LNCAP (cell line): ENCODE data around the gene LGR6.

ENCODE experiments used
- CTCF ChIP-seq: fragments of 450-650 bp; IDR thresholded peaks from 2 replicates; pipeline ENCODE4 v1.5.1; 2017; ENCODE audit warnings: mild to moderate bottlenecking

Gene LGR6

GRCh38 chr1:202351725-202352124, 158.1 kb downstream of the LGR6 start:
- no peak for TF ChIP-seq CTCF

GRCh38 chr1:202355944-202356553, 162.4 kb downstream of the LGR6 start:
- TF ChIP-seq CTCF: no peak

GRCh38 chr1:202357506-202357905, 163.9 kb downstream of the LGR6 start:
- no peak for TF ChIP-seq CTCF

GRCh38 chr1:202361224-202361623, 167.6 kb downstream of the LGR6 start:
- no peak for TF ChIP-seq CTCF

- TF ChIP-seq CTCF: no peak
These were observed 168.1 kb downstream of the LGR6 start for GRCh38 chr1:202361701-202362100.

- TF ChIP-seq CTCF: no peak
These were observed 168.6 kb downstream of the LGR6 start for GRCh38 chr1:202362212-202362611.

GRCh38 chr1:202365092-202365815, 171.7 kb downstream of the LGR6 start:
- TF ChIP-seq CTCF: no peak
